GM03348 (cell line): ENCODE measurements around the gene SLC25A53.

Experiments
- DNase-seq: peaks from one replicate; pipeline ENCODE4 v3.0.0; 2012; ENCODE audit warnings: low spot score

Gene SLC25A53, protein sequence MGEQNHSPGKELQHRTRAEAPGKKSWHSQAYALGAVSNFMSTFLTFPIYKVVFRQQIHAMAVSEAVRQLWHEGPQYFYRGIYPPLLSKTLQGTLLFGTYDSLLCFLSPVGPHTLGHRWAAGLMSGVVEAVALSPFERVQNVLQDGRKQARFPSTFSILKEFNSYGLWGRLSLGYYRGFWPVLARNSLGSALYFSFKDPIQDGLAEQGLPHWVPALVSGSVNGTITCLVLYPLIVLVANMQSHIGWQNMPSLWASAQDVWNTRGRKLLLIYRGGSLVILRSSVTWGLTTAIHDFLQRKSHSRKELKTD

DNA sequence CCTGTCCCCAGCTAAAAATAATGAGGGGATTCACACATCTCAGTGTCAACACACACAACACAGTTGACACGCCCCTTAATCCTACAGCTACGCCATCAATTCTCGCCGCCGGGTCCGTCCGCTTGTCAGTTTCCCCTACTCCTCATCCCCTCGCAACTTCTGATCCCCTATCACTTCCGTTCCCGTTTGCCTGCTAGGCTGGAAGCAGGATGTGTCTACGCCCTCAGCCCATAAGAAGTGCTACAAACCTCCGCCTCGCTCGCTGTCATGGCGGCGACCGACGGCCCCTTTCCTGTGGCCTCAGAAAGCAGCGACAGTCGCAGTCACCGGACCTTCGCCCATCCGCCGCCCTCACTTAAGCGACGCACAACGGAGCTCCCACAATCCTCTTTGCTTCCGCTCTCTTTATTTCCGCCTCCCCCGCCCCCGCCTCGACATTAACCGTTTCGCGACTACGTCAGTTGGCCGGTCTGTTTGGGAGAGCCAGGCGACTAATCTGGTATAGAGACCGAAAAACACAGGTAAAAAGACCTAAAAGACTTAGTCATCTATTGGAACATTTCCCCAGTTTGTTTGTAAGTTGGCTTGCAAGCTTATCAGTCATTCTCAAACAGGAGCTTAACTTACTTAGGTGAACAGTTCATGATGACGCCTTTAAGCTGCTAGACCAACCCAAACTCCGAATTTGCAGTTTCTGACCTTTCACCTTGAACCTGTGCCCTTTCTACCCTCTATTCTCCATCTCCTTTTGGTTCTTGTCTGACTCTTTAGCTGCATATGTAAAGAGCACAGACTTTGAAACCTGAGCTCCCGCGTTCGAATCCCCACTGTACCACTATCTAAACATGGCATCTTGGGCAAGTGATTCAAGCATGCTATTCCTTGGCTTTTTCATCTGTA lies at the start of gene SLC25A53:
Gene SLC25A53, minus strand, starts transcription at position 380 of the 900 bp plus-strand sequence. CDS start 51,752 bp downstream, outside the sequence.
- DNase-seq: peak; percentile 71

DNA sequence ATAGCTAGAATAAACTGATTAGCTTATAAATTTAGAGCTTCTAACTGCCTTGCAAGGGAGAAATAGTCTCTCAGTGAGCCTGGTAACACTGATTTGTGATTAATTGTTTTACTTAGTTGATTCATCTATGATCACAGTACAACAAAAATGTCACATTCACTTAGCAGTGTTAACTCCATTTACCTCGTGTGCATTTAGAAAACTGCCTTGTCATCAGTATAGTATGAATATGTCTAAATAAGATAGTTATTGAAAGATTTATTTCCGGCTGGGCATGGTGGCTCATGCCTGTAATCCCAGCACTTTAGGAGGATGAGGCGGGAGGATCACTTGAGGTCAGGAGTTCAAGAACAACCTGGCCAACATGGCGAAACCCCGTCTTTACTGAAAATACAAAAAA lies 48.7 kb upstream of the SLC25A53 start:
- DNase-seq: no peak

DNA sequence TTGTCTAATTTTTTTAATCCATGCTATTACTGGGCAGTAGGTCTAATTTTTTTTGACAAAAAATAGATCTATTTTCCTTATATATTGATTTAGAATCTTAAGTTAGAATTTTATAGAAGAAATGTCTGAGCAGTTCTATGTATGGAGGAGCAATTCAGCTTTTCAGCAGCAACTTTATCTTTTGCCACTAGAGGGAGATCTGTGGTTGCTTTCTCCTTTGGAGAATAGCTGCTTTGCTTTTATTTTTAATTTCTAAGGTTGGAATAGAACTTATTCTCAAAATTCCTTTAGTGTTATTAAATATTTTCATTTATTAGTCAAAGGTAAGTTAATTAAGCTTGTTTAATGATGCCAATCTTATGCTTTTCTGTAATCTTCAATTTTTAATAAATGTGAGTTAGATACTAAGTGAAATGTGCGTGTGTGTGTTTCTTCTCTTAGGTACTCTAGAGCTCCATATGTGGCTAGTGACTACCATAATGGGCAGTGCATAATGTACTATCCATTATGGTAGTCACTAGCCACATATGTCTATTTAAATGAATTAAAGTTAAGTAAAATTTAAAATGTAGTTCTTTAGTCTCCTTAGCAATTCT lies 38.8 kb upstream of the SLC25A53 start:
- DNase-seq: peak; percentile 21

DNA sequence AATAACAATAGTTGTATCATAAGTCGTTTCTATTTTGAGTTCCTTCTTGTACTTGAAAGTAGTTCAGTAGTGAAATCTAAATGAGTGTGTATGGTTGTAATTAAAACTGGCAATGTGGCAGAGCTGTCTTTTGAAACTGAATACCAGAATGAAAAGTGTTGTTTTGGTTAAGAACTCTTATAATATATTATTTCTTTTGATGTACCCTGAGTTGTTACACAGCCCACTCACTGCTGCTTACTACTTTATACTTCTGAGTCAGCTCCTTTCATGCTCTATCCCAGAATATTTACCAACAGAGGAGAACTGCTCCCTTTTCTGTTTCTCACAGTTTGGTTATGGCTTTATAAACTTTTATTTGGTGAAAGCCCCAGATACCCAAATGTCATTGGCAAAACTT lies 38.2 kb upstream of the SLC25A53 start:
- DNase-seq: no peak

DNA sequence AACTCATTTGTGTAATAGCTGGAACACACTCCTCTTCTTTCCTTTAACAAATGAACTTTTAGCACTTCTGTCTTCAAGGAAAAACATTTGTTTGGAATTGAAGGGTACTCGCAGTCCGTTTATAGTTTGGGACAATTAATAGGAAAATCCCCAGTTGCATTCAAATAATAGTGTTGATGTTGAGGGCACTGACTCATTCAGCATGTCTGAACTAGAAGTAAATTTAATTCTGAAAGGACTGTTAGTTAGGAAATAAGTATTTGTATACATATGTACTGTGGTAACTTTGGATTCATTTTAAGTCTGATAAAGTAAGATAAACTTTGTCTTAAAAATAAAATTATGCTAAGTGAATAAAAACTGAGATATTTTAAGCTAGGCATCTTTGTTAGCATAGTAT lies 36.7 kb upstream of the SLC25A53 start:
- DNase-seq: no peak

DNA sequence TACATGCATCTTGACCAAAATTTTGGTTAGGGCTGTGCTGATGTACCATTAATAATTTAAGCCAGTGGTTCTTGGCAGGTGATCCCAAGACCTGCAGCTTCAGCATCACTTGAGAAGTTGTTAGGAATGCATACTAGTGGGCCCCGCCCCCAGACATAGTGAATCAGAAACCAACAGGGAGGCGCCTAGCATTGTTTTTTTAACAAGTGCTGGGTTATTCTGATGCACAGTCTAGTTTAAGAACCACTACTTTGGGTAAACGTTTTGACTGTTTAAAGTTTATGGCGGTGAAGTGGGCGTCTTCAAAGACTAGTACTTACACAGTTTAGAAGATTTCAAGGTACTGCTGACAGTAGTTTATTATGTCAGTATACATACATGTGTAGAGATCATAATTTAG lies 33.0 kb upstream of the SLC25A53 start:
- DNase-seq: no peak

DNA sequence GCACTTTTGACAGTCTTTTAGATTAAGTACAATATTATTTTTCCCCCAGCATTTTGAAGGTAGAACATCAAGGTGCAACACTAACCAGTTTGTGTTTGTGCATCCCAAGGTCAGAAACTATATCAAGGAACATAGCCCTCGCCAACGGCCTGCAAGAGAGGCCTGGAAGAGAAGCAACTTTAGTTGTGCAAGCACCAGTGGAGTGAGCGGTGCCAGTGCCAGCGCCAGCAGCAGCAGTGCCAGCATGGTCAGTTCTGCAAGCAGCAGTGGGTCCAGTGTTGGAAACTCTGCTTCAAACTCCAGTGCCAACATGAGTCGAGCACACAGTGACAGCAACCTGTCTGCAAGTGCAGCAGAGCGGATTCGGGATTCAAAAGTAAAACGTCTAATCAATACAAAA lies 31.1 kb upstream of the SLC25A53 start:
- DNase-seq: no peak

DNA sequence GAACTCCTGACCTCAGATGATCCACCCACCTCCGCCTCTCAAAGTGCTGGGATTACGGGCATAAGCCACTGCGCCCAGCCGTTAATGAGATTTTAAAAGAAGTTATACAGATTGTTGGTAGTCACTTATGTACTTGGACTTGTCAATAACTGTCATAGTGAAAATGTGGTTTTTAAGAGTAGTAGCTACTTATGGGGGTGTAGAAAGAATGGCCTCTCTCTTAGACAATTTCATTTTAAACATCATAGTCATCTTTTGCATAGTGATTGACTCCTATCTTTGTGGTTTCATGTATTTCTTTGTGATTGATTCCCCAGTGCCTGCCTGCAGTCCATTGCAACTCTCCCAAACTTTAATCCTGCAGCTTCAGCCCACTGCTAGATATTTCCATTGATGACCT lies 26.9 kb upstream of the SLC25A53 start:
- DNase-seq: no peak

DNA sequence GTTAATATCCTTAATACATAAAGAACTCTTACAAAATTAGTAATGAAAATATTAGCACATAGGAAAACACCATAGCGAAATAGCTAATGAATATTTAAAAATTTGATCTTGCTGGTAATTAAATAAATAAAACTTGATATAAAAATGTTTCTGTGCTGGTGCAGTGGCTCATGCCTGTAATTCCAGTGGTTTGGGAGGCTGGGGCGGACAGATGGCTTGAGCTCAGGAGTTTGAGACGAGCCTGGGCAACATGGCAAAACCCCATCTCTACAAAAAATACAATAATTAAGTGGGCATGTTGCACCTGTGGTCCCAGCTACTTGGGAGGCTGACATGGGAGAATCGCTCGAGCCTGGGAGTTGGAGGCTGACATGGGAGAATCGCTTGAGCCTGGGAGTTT lies 17.0 kb upstream of the SLC25A53 start:
- no peak for DNase-seq

DNA sequence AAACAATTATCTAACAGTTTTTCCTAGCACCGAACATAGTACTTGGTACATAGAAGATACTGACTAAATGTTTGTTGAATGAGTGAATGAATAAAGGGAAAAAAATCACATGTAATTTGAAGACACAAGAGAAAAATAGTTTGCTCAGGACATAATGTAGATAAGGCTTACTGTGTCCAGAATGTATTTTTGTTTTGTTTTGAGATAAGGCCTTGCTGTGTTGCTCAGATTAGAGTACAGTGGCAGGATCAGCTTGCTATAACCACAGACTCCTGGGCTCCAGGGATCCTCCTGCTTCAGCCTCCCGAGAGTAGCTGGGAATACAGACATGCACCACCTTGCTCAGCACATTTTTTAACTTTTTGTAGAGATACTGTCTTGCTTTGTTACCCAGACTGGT lies 16.0 kb upstream of the SLC25A53 start:
- no peak for DNase-seq

DNA sequence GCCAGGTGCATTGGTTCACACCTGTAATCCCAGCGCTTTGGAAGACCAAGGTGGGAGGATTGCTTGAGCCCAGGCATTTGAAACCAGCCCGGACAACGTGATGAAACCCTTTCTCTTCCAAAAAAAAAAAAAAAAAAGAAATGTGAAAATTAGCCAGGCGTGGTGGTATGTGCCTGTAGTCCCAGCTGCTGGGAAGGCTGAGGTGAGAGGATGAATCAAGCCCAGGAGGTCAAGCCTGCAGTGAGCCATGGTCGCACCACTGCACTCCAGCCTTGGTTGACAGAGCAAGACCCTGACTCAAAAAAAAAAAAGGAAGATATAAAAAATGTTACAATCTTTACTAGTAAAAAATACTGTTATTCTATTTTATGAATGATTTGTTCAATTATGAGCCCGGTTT lies 15.3 kb upstream of the SLC25A53 start:
- DNase-seq: no peak

DNA sequence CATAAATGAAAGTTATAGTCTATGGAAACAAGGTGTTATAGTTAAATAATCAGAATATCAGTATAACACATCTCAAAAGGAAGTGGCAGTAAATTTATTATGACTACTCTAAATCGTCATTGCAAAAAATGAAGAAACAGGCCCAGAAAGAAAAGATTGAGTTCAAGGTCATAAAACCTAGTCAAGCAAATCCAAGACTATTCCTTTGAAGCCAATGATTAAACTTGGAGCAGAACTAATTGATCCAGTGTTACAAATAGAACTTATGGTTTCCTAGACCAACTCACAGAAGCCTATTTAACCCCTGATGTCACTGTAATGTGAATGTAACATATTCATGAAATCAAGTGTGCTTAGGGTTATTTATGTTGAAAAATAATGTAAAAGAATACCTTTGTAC lies 11.3 kb upstream of the SLC25A53 start:
- DNase-seq: no peak

DNA sequence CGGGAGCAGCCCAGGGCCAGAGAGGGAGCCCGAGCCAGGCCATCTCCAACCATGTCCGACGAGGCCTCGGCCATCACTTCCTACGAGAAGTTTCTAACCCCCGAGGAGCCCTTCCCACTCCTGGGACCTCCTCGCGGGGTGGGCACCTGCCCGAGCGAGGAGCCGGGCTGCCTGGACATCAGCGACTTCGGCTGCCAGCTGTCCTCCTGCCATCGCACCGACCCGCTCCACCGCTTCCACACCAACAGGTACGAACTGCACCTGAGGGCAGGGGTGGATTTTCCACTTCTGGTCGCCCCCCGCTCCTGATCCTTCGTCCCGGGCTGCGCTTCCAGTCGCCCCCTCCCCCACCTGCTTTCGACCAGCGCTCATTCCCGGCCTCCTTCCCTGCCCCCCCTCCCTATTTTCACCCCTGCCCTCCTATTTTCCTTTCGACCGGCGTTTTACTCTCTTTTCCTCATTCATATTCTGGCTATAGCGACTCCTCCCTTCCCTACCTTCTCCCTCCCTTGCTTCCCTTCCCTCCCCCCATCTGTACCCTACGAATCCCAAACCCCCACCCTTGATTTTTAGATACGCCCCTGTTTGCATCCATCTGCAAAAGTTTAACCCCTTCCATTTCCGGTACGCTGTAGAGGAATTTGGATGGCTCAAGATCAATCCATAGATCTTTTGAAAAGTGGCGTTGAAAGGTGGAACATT lies 10.1 kb upstream of the SLC25A53 start:
- peak; percentile 5 for DNase-seq

DNA sequence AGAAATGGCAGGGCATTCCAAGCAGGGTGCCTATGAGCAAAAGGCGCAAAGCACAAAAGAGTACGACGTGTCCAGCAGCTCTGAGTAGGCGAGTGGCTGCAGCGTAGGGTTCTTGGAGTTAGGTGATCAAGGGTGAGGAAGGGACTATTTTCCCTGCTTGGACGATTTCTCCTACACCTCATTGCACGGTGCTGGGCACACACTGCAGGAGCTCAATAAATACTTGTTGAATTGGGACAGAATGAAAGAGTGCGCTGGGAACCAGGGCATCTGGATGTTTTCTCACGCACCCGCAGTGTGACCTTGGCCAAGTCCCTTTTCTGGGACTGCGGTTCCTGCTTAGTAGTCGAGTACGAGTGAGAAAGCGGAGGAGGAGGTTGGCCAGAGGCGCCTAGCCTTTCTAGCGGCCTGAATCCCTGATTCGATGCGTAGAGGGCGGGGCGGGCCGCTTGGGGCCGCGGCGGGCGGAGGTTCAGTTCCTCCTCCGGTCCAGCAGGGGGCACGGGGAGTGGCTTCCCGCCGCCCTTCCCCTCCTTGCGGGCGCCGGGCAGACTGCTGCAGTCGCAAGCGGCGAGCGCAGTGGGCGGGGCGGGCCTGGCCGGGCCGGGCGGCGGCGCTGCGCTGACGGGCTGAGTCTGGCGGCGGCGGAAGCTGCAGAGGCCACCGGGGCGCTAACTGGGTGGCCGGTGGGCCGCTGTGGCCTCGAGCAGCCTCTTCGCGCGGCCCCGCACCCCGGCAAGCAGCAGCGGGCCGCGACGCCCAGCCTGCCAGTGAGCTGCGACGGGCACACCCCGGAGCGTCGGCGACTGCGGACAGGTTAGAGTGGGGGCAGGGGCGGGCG lies 9.3 kb upstream of the SLC25A53 start, which contains the start of gene FAM199X:
Gene FAM199X, plus strand, starts transcription at position 560 of the 841 bp plus-strand sequence. CDS start 333 bp downstream, outside the sequence.
- peak; percentile 94 for DNase-seq

DNA sequence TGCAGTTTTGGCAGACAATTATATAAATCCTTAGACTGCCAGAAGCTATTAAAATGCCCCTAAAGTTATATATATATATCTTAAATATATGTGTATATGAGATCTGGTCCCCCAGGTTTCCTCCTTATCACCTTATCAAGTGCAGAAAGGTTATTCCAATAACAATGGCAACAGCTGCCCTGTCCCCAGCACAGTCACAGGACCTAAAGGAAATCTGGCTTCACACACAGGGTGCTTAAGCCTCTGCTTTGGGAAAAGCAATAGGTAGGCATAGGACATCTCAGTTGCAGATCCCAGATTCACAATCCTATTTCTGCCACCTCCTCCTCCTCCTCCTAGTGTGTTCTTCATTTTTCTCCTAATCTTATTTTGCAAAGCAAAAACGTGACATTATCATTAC lies 5.8 kb downstream of the SLC25A53 start:
- DNase-seq: no peak

DNA sequence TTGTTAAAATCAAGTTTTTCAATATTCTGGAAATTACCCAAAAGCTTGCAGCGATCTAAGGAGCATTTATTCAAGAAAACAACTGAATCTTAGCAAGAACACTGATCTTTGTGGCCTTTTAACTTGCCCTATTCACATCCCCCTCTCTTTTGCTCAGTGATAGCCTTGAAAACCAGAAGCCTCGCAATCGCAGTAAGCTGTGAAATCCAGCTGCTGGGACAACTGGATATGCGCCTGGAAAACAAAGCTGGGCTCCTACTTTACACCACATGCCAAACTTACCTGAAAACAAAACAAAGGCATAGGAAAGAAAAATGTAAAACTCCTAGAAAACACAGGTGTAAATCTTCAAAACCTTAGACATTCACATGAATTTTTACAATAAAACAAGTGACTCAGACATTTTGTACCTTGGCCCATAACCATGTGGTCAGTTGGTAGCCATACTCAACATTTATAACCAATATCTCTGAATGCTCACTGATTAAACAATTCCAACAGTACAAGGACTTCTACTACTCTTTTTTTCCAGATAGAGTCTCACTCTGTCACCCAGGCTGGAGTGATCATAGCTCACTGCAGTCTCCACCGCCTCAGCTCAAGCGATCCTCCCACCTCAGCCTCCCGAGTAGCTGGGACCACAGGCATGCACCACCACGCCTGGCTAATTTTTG lies 15.6 kb downstream of the SLC25A53 start:
- no peak for DNase-seq

DNA sequence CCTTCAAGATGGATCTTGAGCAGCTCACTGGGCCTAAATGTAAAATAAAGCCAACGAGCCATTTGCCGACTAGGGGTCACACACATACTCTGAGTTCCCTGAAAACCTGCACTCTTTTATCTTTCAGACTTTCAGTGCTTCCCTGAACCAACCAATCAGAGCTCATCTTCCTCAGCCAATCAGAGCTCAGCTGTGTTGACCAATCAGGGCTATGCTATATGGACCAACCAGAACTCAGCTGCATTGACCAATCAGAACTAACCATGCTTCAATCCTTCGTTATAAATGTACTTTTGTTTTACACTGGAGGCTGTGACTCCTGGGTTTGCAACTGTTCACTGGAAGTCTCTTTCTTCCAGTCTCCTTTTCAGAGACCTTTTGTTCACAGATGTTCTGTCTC lies 19.3 kb downstream of the SLC25A53 start:
- DNase-seq: peak; percentile 5

DNA sequence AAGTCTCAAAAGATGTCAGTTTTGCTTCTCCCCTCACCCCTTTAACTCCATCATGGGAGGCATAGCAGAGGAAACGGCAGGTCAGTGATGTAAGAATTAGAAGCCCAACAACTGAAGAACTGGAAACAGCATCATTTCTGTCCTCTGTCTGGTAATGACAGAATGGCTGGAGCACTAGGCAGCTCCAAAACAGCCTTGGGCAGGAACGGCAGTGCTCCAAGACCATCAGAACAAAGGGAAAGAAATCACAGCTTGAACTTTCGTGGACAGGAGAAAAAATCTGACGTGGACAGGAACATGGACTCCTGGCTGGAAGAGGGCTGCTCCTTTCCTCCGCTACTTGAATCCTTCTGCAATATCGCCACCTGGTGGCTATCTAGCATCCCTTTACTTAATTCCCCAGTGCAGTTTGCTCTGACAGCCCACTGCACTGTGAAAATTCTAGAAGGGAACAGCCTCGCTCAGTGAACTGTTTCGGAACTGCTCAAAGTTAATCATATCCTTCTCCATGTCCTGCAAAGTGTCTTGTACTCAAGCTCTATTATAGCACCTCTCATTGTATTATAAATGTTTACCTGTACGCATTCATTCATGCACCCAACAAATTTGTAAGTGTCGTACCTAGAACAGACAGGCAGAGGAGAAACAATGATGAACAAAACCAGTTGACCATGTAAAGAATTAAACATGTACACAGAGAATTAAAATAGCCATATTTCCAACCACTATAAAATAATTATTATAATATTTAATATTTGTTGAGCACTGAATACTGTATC lies 20.4 kb downstream of the SLC25A53 start:
- peak; percentile 76 for DNase-seq

DNA sequence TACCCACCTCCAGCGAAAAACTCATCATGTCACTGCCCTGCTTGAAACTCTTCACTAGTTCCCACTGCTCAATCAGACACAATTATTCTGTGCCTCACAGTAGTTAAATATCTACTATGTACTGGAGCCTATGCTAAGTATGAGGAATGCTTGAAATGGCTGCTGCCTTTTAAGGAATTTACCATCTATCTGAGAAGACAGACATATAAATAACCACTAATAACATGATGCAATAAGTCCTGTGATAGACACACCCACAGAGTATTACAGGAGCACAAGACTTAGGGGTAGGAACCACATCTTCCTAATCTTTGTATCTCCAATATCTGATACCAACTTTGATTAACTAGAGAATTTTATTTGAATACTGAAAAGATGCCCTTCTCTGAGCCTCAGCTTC lies 21.1 kb downstream of the SLC25A53 start:
- peak; percentile 18 for DNase-seq
